ENCODE data around the gene PRPF40A.

The PRPF40A gene

DNA sequence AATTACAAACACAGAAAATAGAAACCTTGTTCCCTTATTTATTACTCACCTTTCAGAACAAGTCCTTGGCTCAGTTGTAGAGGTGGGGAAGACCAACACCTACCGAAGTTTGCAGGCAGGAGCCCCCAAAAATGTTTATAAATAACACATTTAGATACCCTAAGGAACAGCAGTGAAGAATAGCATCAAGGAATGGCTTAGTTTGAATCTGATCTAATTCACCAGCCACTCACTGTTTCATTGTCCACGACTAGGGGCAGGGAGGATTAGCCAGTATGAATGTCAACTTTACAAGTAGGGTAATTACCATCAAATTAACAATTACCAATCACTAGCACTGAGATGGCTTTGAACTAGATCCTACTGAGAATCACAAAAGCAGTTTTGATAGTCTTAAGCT, 65.4 kb downstream of the PRPF40A start:
- DNase-seq (ENCODE audit: low spot score): no peak

- DNase-seq (ENCODE audit: low spot score): no peak
Observed at GRCh38 chr2:152650768-152651371, 66.4 kb downstream of the PRPF40A start.

GRCh38 chr2:152649997-152650396, 67.3 kb downstream of the PRPF40A start:
- DNase-seq (ENCODE audit: low spot score): no peak

DNA sequence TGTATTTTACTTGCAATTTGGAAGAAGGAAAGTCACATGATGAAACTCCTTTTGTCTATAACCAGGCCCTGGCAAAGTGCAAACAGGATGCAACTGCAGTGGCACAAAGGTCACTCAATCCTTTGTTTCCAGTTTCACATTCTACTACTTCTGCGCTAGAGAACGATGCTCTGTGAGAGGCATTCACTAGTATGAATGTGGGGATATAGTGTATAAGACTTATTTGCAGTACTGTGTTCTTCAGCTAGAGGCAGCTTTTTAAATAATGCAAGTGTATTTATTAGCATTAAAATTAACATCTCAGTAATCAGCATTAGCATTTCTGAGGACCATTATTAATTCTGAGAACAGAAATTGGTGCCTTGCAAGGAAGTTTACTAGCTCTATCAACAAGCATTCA, 68.9 kb downstream of the PRPF40A start:
- DNase-seq (ENCODE audit: low spot score): no peak

- peak; percentile 46 for DNase-seq (ENCODE audit: low spot score)
Observed at GRCh38 chr2:152647552-152647951, 69.7 kb downstream of the PRPF40A start.

DNA sequence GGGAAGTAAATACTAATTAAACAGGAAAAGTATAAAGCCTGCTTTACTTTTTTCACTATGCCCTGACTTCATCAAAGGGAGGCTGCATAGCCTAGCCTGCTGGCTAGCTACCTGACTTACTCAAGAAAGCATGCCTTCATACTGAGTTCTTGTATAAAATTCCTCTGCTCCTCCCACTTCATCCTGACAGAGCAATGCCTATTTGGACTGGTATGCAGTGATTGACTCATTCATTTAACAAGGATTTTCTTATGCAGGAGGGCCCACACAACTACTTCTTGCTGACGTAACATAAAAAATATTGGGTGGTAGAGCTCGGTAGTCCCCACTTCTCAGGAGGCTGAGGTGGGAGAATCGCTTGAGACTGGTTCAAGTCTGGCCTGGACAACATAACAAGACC, 70.5 kb downstream of the PRPF40A start:
- DNase-seq (ENCODE audit: low spot score): no peak

- DNase-seq (ENCODE audit: low spot score): no peak
Observed at GRCh38 chr2:152646264-152646663, 71.0 kb downstream of the PRPF40A start.

DNA sequence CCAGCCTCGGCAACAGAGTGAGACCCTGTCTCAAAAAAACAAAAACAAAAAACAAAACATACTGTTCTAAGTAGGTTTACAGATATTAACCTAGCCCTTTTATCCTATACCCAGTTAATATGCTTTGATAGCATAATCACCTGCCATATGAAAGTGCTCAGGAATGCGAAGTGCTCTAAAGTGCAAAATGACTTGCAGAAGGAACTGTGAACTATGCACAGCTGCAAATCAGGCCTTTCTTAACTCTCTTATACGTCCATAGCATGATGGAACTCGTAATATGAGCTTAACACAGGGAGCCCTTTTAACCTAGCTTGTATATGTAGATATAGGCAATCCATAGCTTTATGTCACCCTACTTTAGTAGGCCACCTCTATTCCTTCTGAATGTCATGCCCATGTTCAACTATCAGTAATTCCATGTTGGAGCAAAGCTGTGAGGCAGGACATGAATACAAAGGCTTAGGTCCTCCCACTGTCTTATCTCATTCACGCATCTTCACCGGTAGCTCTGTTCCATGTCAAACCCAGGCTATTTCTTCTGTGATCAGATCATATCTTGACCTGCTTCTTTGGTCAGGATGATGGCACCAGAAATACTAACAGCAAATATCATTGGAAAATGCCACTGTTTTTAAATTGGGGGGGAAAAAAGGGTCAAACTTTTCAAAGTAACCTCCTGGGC, 72.9 kb downstream of the PRPF40A start:
- no peak for DNase-seq (ENCODE audit: low spot score)

- DNase-seq (ENCODE audit: low spot score): no peak
Observed at GRCh38 chr2:152638590-152638989, 78.7 kb downstream of the PRPF40A start.

- DNase-seq (ENCODE audit: low spot score): no peak
Observed at GRCh38 chr2:152638056-152638455, 79.2 kb downstream of the PRPF40A start.

- no peak for DNase-seq (ENCODE audit: low spot score)
Observed at GRCh38 chr2:152637251-152637650, 80.0 kb downstream of the PRPF40A start.

- DNase-seq (ENCODE audit: low spot score): peak; percentile 59
Observed at GRCh38 chr2:152635635-152636298, 81.5 kb downstream of the PRPF40A start.

DNA sequence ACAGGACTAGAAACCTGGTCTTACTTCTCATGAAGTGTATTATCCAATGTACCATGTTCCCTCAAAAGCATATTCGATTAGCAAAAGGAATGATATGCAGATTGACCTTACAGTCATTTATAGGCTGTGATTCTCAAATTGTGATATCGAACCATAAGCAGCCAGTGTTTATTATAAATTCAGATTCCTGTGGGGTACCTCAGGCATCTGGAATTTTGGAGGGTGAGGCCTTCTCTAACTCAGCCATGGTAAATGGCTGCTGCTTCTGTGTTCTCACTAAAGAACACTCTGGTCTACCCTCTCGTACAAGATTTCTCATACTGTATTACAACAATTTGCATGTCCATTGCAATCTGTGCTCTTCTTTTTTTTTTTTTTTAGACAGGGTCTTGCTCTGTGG, 84.5 kb downstream of the PRPF40A start:
- no peak for DNase-seq (ENCODE audit: low spot score)

DNA sequence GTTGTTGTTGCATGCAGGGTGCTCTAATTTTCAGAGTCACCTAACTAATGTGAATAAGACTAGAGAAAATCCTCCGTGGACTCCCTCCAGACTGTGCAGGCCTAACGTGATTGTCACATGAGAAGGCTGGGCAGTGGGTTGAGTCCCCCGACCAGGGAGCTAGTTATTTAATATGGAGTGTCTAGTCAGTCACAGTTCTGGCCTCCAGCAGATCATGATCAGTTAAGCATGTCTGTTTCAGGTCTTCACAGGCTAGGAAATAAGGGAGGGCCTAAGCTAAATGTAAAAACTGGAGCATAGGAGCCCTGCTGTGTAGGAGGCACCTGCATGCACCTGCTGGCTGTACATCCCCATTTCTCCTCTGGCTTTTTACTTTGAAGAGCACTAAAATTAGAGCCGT, 86.8 kb downstream of the PRPF40A start:
- no peak for DNase-seq (ENCODE audit: low spot score)

- no peak for DNase-seq (ENCODE audit: low spot score)
Observed at GRCh38 chr2:152629202-152629601, 88.1 kb downstream of the PRPF40A start.

DNA sequence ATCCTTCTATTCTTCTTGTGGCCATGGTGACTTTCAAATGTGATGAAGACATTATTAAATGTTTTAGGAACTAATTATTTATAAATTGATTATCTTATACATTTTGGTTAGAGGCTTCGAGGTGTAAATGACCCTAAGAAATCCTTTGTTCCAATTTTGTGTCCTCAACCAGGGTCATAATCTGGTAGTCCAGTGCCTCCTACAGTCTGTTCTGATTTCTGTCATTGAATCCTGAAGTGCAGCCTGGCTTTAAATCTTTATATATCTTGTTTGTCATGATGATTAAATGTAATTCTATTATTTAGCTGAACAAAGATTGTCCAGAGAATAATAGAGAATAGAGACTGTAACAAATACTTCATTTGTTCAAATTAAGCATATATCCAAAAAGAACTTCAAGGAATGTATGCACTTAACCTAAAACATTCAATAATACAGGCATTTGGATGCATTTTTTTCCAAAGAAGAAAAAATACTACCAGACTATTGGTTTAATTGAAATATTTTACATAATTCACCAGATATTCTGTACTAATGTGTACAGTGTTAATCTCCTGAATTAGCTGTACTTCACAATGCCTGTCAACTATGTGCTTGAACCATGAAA, 89.8 kb downstream of the PRPF40A start:
- peak; percentile 75 for DNase-seq (ENCODE audit: low spot score)

- DNase-seq (ENCODE audit: low spot score): no peak
Observed at GRCh38 chr2:152626911-152627339, 90.3 kb downstream of the PRPF40A start.

DNA sequence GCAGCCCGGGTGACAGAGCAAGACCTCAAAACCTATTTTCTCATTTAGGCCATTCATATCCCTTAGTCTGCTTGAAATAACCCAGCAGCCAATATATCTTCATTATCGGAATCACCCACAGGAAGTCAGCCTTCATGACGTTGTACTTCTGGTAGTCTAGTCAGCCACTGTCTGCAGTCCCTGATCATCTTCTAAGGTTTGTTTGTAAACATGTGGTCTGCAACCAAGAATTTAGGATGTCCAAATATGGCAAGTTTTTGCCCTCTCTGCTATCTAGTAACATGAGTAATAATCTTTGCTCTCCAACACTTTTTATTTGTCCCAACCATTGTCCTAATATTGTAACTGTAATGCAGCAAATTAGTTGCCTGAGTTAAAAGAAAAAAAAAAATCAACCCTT, 92.5 kb downstream of the PRPF40A start:
- DNase-seq (ENCODE audit: low spot score): no peak

DNA sequence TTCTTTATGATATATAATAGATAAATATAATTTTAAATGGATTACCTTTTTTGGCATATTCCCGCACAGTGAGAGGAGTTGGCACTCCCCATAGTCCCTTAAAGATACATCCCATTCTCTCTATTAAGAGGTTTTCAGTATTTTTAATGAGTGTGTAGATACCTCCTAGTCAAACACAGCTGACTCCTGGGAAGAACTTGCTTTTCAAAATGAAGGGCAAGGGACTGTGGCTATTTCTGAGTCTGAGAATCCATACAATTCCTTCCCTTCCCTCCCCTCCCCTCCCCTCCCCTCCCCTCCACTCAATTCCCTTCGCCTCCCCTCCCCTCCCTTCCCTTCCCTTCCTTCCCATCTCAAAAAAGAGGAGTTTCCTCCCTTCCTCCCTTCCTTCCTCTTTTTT, 93.5 kb downstream of the PRPF40A start:
- DNase-seq (ENCODE audit: low spot score): no peak

GRCh38 chr2:152623076-152623740, 94.1 kb downstream of the PRPF40A start:
- DNase-seq (ENCODE audit: low spot score): no peak

DNA sequence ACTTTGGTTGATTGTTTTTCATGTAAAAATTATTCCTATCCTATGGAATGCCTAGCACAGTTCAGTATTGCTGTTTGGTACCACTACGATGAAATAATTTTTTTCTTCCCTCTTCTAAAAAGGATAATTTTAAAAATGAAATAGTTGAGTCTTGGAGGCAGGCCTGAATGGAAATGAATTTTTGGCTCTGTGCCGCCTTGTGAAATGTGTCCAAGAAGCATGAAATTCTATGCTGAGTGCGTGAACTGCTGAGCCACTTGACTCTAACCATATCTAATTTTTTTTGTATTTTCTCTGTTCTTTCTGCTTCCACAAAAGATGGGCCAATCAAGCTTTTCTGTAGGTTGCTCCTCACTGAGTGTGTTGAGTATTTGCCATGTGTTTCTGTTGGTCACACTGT, 95.0 kb downstream of the PRPF40A start:
- no peak for DNase-seq (ENCODE audit: low spot score)

DNA sequence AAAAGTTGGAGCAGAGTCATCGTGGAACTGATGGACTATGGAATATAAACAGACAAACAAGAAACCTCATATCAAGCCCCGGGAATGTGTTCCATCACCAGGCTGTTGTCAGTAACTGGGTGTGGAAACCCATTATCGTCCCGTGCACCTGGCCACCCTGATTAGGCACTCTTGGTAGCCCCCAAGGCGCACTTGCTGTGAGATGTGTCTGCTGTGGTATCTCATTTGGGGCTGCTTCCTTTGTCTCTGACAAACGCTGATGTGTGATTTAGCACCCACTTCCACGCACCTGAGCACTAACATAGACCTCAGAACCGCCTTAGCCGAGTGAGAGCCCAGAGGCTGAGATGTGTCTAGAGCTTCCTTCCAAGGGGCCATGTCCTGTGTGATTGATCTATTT, 96.3 kb downstream of the PRPF40A start:
- DNase-seq (ENCODE audit: low spot score): no peak

DNA sequence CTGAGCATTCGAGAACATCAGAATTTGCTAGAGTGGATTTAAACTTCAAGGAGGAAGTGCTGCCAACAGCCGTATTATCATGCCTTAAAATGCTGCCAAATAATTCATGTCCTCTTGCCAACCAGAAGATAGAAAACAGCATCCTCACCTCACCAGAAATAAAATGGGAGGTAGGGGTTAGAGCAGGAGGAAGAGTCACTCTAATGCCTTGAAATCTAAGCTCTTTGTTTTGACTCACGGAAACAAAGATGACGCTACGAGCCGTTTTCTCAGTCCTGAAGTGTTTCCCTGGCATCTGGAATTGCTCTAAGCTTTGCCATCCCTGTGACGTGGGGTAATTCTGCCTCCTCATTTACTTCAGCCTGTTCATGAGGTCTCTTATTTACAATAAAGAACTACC, 97.1 kb downstream of the PRPF40A start:
- no peak for DNase-seq (ENCODE audit: low spot score)
